ENCODE measurements around the gene GPR15LG. TPM values are rescaled to one million over a fixed set of nuclear protein-coding genes. Genes with fewer than 3 reads are reported as not detected.

GPR15LG gene
- total RNA-seq (2022; extraction: Qiagen RNA extraction): not detected in 5 replicates

GRCh38 chr10:84173501-84173929, at the start of gene GPR15LG:
Gene GPR15LG, plus strand, starts transcription at chr10:84173801. Its CDS starts 51 bp downstream, at chr10:84173852.

DNA sequence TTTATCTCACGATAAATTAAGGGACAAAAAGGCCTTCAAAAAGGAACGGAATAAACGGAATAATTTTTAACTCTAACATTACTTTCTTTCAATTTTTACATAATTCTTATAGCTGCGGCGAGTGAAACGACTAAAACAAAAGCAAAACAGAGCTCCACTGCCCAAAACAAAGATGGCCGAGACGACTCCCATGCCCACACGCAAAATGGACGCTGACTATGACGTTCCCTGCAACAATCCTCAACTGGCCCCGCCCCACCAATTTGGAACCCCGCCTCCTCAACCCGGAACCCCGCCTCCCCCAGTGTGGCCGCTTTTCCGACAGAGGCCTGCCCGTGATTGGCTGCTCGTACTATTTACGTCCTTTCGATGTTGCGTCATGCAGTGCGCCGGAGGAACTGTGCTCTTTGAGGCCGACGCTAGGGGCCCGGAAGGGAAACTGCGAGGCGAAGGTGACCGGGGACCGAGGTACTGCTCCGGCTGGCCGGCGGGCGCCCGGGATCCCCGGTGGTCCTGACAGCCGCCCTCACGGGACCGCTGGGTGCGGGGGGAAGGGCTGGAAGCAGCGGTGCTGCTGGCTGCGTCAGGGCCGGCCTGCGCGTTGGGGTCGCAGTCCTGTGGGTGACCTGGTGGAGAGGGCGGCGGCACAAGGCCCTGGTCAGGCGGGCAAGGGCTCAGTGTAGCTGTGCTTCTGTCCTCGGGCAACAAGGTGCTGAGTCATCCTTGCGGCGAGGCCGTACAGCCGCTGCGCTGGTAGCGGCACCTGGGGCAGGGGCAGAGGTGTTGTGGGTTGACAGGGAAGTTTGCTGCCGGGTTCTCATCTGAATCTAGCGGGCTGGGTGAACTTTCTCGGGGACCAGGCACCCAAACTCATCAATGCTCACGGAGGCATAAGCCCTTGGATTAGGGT, 34.2 kb upstream of the GPR15LG start, which contains the start of gene GHITM:
Gene GHITM (plus strand): TSS at position 384 of the 910 bp plus-strand sequence. CDS start 1,992 bp downstream, outside the sequence.

GRCh38 chr10:84194424-84195043, 20.9 kb downstream of the GPR15LG start, which contains the start of gene CDHR1:
Gene CDHR1, plus strand, starts transcription at chr10:84194537. Its CDS starts 224 bp downstream, at chr10:84194761.

DNA sequence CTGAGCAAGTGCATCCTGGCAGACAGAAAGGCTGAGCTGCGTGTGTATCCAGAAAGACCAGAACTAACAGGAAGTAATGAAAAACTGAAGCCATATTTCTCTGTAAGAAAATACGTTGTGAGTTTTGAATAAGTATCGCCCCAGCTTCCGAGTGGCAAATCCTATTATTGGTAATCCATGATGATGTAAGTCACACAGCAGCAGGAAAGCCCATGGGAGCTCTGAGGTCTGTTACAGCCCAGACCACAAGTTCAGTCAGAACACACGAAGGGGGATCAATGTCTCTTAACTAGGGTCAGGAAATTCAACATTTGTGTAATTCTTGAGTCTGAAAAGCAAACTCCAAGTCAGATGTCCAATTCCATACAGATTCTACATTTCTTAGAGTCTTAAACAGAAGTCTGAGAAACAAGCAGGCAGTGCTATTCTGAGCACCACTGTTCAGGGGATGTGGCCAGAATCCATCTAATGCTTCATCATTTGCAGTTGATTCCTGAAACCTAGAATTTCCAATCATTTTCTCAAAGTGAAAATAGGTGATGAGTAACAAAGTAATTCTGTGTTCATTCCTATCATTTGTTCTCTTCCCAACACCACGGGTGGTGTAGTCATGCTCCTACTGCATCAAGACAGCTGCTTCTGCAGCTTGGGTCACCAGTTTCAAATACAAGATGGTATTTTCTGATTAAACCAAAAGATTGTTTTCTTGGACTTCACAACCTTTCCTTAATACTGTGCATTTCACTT, 52.0 kb downstream of the GPR15LG start, which contains the start of gene LRIT2:
Gene LRIT2 (minus strand): TSS at position 118 of the 747 bp plus-strand sequence. CDS start 24 bp downstream, at position 94.

Other genes starting within 250 kb of the GPR15LG start
- gene GHITM, start 34.3 kb upstream of the GPR15LG start, total RNA-seq (2022; extraction: Qiagen RNA extraction): 196 to 232 TPM (median 208 TPM) in 5 replicates
- 0.02 to 0.12 TPM (median 0.09 TPM) in 5 replicates for gene CDHR1, start 20.7 kb downstream of the GPR15LG start, total RNA-seq (2022; extraction: Qiagen RNA extraction)
- gene LRIT2, start 51.7 kb downstream of the GPR15LG start, total RNA-seq (2022; extraction: Qiagen RNA extraction): not detected in 5 replicates
- not detected in 5 replicates for gene LRIT1, start 67.7 kb downstream of the GPR15LG start, total RNA-seq (2022; extraction: Qiagen RNA extraction)
- not detected in 5 replicates for gene RGR, start 71.3 kb downstream of the GPR15LG start, total RNA-seq (2022; extraction: Qiagen RNA extraction)
- 9.6 to 13.1 TPM (median 10.8 TPM) in 5 replicates for gene CCSER2, start 154.8 kb downstream of the GPR15LG start, total RNA-seq (2022; extraction: Qiagen RNA extraction)

Measured in A549 treated with Hydrocortisone at 1 μM for 4 hours (cell line).